HL-60 (cell line): ENCODE data around the gene GALNT17.

Experiments
- DNase-seq, 2 experiments: peaks; one replicate each; pipeline ENCODE4 v3.0.0-alpha.2; 2010 to 2020; ENCODE audit warnings: low read depth in 1 of 2, low spot score in 1 of 2
- H3K27ac ChIP-seq: fragments of 250-450 bp; sonication (Bioruptor Pico); replicated peaks from 2 replicates; pipeline ENCODE4 v1.5.1; 2020; ENCODE audit warnings: mild to moderate bottlenecking, moderate library complexity
- H3K27me3 ChIP-seq: fragments of 250-450 bp; sonication (Bioruptor Pico); 2 replicates; pipeline ENCODE4 v1.5.1; 2021; ENCODE audit warnings: mild to moderate bottlenecking, moderate library complexity; ENCODE audit not compliant: insufficient read depth, poor library complexity, severe bottlenecking
- H3K4me3 ChIP-seq: replicated peaks from 2 replicates; pipeline ENCODE4 v1.5.1; 2011; ENCODE audit warnings: mild to moderate bottlenecking, control low read depth, low read length; ENCODE audit not compliant: insufficient read depth
- CTCF ChIP-seq: IDR thresholded peaks from one replicate; pipeline ENCODE4 v1.5.1; 2011; ENCODE audit warnings: low read length, control low read depth, inconsistent platforms; ENCODE audit not compliant: insufficient read depth
- GABPA ChIP-seq: IDR thresholded peaks from 2 replicates; pipeline ENCODE4 v1.6.1; 2012; ENCODE audit warnings: low read depth
- POLR2AphosphoS5 ChIP-seq: IDR thresholded peaks from 2 replicates; pipeline ENCODE4 v1.6.1; 2012; ENCODE audit warnings: low read depth
- REST ChIP-seq: IDR thresholded peaks from 2 replicates; pipeline ENCODE4 v1.6.1; 2012; ENCODE audit warnings: low read depth; ENCODE audit not compliant: insufficient replicate concordance
- SPI1 ChIP-seq: IDR thresholded peaks from 2 replicates; pipeline ENCODE4 v1.6.1; 2012; ENCODE audit warnings: low read depth, mild to moderate bottlenecking, borderline replicate concordance

Gene GALNT17

GRCh38 chr7:71221049-71221448 is 89.1 kb downstream of the GALNT17 start:
- no peak for DNase-seq
- Histone ChIP-seq H3K27ac (no peak overlapping the region), H3K27me3 (no peaks in the 10 kb centered on the region), H3K4me3 (no peak overlapping the region)
- no peak for TF ChIP-seq CTCF
- TF ChIP-seq REST = no peak
- no peak for TF ChIP-seq GABPA
- TF ChIP-seq POLR2AphosphoS5 = no peak
- no peak for TF ChIP-seq SPI1

- no peak overlapping the region for H3K4me3 ChIP-seq
- no peak overlapping the region for H3K27ac ChIP-seq
- DNase-seq = no peak
- H3K27me3 ChIP-seq = no peaks in the 10 kb centered on the region
- no peak for TF ChIP-seq POLR2AphosphoS5
Measured at GRCh38 chr7:71221549-71221948, 89.6 kb downstream of the GALNT17 start.

GRCh38 chr7:71227126-71227525 is 95.2 kb downstream of the GALNT17 start:
- DNase-seq = no peak
- TF ChIP-seq POLR2AphosphoS5 = no peak
- TF ChIP-seq GABPA = no peak
- TF ChIP-seq REST = no peak
- TF ChIP-seq SPI1 = no peak
- no peak for TF ChIP-seq CTCF
- Histone ChIP-seq H3K27me3 (no peaks in the 10 kb centered on the region), H3K27ac (no peak overlapping the region), H3K4me3 (no peak overlapping the region)

- H3K27me3 ChIP-seq = no peaks in the 10 kb centered on the region
- no peak for DNase-seq
- H3K4me3 ChIP-seq = no peak overlapping the region
- H3K27ac ChIP-seq = no peak overlapping the region
- no peak for TF ChIP-seq GABPA
Measured at GRCh38 chr7:71229148-71229547, 97.2 kb downstream of the GALNT17 start.

GRCh38 chr7:71229699-71230098 is 97.8 kb downstream of the GALNT17 start:
- TF ChIP-seq CTCF = no peak
- no peak for TF ChIP-seq SPI1
- no peak for TF ChIP-seq GABPA
- no peak for TF ChIP-seq POLR2AphosphoS5
- no peak for TF ChIP-seq REST
- DNase-seq = no peak
- H3K27me3 ChIP-seq = no peaks in the 10 kb centered on the region
- no peak overlapping the region for H3K4me3 ChIP-seq
- no peak overlapping the region for H3K27ac ChIP-seq
